HuH-7.5 (cell line): ENCODE data around the gene PARP1.
"Not testable (repeated sequence)": the region's sequence is repeated elsewhere in the genome, so short reads cannot be mapped to it uniquely, and the experiment has no call there.

Experiments used
- DNase-seq: peaks from one replicate; pipeline ENCODE4 v3.0.0; 2011; ENCODE audit warnings: low spot score

Gene PARP1

DNA sequence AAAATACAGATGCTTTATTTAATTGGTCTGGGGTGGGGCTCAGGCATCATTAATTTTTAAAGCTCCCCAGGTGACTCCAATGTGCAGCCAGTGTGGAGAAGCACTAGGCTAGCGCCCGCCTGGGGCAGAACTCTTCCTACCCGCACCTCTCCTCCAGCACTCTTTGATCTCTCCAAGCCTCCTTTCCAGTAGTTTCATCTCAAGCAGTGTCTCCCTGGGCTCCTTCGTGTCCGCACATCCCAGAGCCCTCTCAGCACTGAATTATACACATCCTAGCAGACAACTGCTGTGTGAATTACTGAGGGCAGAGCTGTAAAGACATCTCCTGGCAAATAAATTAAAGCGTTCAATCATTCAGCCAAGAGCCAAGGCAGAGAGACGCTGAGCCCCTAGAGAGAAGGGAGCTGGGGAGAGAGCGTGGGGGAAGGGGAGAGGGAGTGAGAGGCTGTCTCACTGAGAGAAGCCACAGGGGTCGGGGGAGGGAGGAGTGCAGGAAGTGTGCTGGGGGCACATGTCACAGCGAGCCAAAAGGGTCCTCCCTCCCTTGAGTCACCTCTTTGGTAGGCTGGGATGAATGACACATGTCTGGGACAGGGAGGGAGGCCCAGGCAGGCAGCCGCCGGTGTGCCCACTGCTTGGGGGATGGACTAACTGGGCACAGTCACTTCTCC, 21.0 kb upstream of the PARP1 start:
- no peak for DNase-seq

DNA sequence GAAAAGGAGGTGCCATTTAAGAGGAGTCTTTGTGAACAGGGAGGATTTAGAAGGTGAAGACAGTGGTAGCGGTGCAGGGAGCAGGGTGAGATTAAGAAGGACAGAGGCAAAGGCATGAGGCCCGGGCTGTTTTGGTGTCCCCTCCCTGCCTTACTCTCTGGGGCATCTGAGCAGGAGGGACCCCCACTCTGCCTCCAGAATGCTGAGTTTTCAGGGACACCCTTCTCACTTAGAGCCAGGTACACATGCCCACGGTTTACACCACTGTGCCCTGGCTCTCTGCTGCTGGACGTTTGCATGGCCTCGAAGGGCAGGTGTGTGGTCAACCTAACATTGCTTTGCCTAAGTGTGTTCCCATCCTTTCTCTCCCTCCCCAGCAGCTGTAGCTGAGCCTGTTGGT, 20.5 kb upstream of the PARP1 start:
- no peak for DNase-seq

DNA sequence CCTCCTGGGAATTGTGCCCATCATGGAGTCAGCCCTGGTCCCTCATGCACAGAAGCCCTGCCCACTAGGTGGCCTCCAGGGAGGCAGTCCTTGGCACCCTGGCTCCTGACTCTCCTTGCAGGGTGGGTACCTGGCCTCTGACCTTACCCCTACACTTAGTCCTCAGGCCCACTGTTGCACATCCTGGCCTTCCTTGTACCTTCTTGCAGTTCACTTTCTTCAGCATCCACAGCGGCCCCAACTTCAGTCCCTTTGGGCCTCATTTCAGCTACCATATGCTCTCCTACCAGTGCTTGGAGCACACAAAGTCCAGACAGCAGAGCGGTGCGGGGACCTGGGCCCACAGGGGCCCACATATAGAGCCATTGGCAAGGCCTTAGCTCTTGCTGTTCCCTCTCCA, 19.2 kb upstream of the PARP1 start:
- no peak for DNase-seq

DNA sequence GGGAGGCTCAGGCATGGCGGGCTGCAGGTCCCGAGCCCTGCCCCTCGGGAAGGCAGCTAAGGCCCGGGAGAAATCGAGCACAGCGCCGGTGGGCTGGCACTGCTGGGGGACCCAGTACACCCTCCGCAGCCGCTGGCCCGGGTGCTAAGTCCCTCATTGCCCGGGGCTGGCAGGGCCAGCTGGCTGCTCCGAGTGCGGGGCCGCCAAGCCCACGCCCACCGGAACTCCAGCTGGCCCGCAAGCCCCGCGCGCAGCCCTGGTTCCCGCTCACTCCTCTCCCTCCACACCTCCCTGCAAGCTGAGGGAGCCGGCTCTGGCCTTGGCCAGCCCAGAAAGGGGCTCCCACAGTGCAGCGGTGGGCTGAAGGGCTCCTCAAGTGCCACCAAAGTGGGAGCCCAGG, 18.5 kb upstream of the PARP1 start:
- not testable (repeated sequence) for DNase-seq

DNA sequence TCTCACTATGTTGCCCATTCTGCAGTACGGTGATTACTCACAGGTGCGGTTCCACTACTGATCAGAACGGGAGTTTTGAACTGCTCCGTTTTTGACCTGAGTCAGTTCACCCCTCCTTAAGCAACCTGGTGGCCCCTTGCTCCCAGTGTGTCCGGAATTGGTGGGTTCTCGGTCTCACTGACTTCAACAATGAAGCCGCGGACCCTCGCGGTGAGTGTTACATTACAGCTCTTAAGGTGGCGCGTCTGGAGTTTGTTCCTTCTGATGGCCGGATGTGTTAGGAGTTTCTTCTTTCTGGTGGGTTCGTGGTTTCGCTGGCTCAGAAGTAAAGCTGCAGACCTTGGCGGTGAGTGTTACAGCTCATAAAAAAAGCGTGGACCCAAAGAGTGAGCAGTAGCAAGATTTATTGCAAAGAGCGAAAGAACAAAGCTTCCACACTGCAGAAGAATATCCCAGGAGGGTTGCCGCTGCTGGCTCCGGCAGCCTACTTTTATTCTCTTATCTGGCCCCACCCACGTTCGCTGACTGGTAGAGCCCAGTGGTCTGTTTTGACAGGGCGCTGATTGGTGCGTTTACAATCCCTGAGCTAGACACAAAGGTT, 17.6 kb upstream of the PARP1 start:
- DNase-seq = no peak

DNA sequence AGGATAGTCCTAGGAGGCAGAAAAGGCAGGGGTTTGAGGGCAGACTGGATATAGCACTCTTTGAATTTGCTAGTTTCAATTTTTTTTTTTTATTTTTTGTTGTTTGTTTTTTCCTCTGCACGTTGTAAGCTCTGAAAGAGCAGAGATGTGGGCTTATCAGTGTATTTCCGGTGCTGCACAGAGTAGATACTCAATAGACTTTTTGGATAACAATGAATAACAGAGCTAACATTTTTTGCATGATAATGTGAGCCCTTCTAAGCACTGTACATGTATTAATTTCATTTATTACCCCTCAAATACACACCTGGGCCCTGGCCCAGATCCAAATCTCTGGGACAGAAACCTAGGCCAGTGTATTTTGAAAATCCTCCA, 17.1 kb upstream of the PARP1 start:
- DNase-seq = no peak

DNA sequence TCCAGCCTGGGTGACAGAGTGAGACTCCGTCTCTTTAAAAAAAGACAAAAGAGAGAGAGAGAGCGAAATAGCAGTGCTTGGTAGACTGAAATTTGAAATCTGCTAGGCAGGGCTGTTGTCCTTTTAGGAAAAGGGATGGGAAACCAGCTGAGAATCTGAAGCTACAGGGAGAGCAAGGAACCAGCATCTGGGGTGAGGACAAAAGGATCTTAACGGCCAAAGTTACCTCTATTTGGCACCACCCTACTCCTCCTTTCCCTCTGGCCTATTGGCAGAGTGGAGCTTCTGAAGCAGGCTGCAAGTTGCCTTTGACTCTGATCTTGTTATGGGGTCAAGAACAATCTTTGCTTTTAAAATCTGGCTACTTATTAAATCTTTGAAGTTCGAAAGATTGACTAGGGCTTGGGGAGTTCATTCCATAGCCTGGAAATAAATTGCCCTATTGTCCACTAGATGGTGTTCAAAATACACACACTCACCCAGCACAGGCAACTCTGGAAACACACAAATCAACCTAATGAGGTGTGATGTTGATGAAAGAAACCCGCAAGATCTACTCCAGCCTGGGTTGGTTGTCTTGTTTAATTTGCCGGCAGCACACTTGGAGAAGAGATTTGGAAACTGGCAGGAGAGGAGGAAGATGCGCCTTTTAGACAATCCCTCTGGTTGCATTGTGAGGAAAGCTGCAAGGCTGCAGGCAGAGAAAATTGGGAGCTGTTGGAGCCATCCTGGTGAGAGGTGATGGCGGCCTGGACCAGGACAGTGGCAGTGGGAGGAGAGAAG, 16.5 kb upstream of the PARP1 start:
- DNase-seq = peak; percentile 56

DNA sequence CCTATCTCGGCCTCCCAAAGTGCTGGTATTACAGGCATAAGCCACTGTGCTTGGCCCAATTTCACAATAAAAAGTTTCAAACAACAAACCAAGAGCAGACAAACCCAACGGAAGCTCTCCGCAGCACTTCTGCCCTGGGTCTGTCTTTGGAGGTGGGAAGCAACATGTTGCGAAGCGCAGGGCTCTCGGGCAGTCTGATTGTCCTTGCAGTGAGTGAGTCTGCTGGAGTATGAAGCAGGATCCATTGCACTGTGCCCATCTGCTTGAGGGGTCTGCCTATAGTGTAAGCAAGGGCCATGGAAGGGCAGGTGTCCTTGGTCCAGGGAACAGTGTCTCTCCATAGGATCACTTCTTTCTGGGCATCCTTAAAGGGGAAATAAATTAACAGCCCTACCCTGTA, 14.6 kb upstream of the PARP1 start:
- no peak for DNase-seq

DNA sequence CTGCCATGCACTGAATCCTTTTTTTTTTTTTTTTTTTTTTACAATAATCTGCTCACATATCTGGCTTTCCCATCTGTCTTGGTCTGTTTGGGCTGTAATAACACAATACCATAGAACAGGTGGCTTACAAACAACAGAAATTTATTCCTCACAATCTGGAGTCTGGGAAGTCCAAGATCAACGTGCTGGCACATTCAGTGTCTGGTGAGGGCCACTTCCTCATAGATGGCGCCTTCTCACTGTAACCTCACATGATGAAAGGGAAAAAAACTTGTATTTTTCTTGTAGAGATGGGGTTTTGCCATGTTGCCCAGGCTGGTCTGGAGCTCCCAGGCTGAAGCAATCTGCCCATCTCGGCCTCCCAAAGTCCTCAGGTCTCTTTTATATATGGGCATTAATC, 13.0 kb upstream of the PARP1 start:
- no peak for DNase-seq

DNA sequence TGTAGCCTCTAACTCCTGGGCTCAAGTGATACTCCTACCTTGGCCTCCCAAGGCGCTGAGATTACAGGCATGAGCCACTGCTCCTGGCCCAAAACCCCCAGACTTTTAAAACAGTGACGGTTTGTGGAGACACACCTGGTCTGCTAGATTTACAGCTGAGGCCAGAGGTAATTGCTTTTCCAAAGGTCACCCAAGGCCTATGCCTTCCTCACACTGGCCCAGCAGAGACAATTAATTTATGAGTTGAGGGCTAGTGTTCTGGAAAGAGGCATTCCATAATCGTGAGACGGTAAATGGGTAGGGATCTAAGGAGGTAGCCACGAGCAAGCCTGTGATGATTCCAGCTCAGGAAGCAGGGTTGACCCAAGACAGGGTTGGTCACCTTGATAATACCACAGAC, 12.4 kb upstream of the PARP1 start:
- no peak for DNase-seq

DNA sequence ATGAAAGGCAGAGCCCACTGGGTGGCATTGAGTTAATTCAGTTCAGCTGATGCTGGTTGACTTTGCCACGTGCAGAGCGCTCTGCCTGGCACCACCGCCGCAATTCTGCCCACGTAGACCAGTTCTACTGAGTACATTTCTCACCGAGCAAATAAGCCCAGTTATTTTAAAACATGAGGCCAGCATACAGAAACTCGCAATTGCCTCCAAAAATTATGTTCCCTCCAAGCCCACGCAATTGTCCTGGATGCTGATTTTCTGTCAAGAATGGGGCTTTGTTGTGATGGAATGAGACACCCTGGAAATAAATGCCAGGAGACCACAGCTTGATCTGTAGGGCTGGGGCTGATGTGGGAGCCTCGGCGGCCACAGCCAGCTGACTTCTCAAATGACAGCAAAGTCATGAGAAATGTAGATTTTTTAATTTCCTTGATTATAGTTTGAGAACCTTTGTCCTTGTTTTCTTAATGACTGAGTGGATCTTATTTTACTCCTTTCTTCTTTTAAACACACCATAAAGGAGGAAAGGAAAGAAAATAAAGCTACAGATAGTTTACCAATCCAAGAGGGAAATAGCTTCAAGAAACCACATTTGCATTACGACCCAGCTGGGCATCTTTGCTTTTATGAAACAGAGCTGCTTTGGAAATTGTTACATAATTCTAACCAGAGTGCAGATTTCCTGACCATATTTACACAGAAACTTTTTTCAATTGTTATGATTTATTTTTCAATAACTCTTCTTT, 11.6 kb upstream of the PARP1 start:
- DNase-seq = no peak

DNA sequence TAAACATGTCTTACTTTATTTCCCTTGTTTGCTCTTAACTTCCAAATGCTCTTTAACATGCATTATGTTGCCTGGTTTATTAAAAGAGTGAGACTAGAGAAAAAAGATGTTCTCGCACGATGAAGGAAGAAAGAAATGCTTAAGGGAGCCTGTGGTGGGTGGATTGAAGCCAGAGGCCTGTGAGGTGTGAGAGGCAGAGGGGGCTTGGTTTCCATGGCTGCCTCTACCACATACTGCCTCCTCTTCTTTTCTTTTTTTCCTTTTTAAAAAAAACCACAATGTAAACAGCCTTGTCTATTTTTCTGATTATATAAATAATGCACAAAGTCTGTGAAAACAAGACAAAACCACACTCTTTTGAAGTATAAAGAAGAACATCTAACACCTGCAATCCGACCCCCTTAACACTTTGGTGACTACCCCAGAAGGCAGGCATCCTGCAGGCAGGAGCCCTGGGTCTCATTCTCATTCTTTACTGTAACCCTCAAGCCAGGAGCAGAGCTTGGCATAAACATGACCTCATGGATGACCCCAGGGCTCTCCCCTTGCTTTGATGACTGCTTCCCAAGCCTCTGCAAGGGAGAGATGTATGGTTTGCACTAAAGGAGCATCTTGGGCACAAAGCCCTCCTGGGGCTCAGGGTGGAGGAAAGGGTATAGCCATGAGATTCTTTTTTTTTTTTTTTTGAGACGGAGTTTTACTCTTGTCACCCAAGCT, 10.1 kb upstream of the PARP1 start:
- DNase-seq = no peak

DNA sequence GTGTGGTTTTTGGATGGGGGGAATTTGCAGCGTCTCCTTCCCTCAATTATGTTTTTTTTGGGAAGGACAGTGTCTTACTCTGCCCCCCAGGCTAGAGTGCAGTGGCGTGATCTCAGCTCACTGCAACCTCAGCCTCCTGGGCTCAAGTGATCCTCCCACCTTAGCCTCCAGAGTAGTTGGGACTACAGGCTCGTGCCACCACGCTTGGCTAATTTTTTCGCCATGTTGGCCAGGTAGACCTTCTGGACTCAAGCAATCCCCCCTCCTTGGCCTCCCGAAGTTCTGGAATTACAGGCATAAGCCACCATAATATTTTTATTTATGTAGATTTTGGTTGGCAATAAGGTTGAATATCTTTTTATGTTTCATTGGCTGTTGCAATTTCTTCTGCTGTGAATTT, 9.5 kb upstream of the PARP1 start:
- DNase-seq = no peak

DNA sequence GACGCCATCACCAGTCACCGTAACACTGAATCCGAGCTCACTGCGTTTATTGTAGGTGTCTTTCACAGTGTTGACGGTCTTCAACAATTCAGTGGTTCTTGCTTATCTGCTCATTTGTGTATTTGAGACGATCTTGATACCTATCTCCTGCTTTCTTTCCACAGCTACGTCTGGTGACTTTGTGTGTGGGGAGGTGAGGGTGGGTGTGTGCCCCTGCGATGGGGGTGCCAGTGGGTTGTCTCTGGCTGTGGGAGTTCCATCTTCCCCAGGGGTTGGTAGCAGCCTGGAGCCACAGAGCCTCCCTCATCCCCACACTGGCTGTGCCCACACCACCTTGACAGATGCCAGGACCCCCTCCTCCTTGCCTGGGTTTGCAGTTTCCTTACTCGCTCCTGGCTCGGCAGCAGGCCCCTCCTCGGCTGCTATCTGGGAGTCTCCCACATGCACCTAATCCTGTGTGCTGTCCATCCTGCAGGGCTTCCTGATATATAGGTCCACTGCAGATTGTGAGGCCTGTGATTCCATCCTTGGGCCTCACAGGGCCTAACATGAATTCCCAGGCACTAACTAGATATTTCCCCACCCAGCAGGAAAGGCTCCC, 6.3 kb upstream of the PARP1 start:
- DNase-seq = no peak

DNA sequence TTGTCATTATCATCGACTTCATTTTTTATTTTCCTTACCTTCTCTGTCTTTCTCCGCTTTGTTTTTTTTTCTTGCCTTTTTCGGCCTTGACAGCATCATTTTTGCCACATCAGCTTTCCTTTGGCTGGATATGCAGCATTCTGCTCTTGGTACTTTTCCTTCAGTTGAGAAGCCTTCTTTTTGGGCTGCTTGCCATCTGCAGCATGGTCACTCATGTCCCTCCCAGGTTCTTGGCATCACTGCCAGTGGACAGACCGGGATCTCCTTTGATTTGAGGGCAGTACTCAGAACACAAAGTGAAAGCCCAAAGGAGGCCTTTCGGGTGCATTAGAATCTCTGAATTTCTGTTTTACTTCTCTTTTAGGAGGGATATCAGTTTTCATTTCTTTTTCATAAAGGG, 3.7 kb upstream of the PARP1 start:
- DNase-seq = no peak

DNA sequence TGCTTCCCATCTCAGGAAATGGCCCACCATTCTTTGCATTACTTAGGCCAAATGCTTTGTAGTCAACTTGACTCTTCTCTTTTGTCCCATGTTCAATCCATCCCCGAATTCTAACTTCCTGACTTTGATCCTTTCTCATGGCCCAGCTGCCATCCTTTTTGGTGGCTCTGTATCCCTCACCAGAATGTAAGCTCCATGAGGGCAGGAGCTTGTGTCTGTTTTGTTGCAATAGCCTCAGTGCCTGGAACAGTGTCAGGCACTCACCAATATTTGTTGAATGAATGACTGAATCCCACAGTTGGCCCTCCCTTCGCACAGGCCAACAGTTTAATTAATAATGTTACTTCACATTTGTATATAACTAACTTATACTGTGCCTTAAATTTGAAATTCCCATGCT, 3.1 kb upstream of the PARP1 start:
- DNase-seq = no peak

DNA sequence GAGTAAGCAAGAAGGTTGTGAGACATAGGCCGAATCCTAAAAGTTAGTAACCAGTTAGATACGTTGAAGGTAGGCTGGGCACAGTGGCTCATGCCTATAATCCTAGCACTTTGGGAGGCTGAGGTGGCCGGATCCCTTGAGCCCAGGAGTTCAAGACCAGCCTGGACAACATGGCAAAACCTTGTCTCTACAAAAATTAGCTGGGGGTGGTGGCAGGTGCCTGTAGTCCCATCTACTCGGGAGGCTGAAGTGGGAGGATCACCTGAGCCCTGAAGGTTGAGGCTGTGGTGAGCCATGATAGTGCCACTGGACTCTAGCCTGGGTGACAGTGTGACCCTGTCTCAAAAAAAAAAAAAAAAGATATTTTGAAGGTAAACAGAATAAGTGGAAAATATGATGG, 1.5 kb upstream of the PARP1 start:
- no peak for DNase-seq

DNA sequence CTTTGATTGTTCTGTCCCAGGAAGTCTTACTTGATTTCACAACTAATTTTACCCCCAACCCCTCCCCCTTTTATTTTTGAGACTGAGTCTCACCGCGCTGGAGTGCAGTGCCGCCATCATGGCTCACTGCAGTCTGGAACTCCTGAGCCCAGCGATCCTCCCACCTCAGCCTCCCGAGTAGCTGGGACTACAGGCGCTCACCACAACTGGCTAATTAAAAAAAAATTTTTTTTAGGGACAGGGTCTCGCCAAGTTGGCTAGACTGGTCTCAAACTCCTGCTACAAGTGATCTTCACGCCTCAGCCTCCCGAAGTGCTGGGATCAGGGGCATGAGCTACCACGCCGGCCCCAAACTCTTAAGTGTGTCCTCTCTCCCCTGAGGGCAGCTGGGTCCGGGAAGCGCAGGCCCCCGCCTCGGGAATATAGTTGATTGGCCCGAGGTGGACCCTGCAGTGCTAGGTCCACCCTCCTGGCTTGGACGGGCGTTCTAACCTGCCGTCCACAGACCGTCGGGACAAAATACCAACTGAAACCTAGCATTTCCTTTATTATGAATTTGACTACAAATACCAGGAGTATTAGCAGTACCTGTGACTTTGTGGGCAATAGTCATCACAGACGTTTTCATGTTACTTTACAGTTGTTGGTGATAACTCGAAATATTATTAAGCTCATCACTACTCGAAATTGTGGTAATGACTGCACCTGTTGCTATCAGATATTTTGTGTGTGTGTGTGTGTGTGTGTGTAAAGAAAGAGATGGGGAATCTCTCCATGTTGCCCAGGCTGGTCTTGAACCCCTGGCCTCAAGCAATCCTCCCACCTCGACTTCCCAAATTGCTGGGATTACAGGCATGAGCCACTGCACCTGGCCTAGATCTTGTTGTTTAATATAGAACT, 642 bp upstream of the PARP1 start:
- DNase-seq = no peak

DNA sequence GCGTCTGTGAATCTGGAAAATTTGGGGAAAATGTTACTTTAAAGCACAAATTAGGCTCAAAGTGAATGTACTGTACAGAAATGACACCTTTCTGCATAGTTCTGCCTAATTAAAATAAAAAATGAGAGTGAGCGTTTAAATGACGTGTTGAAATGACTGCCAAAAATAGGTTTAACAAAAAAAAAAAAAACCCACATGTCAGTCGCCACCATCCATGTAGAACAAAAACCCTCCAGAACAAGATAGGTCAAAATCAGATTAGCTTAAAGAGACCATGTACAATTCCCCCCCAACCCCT, 745 bp downstream of the PARP1 start:
- no peak for DNase-seq

DNA sequence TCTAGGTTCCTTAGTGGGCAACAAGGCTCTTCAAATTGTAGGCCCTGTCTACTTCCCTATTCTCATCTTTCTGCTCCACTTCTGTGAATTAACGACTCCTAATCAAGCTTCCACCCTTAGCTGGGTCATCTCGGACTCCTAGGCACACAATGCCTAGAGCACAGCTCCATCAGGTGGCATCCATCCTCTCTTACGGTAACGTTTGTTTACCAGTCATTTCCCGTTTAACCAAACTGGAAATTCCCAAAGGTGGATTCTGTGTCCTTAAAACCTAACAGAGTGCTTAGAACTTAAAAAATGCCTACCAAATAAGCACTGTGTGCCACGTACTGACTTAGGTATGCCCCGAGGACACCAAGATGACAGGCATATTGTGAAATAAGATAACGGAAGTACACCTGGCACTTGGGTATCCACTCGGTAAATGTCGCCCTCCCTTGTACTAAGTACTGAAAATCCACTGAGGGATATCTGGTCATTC, 1.5 kb downstream of the PARP1 start:
- no peak for DNase-seq
